GM21526 (cell line): ENCODE results near the gene FBXO30.

ENCODE experiments used
- ATAC-seq: cut with Tn5 transposase; IDR thresholded peaks from one replicate; pipeline ENCODE4 v1.9.1; 2021; ENCODE audit warnings: moderate library complexity; ENCODE audit not compliant: unreplicated experiment, low FRiP score

The FBXO30 gene

DNA sequence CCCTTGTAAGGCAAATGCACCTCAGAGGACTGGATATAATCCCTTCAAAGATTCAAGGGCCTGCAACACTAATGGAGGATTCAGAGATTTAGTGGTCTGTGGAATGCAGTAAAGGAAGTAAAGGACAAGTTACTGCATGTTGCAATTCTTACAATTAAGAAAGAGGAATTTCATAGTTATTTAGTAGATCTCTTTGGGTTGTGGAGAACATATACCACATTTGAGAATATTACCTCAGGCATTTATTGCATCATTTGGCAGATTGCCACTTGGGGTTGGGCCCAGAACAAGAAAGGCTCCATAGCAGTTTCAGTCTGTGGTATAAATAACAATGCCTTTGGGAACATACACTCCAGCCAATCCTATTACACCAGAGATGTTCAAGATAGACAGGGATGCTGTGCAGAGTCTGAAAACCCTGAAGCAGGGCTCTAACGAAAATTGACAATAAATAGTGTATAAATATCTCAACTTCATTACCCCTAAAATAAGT is 58.4 kb downstream of the FBXO30 start:
- ATAC-seq = no peak

DNA sequence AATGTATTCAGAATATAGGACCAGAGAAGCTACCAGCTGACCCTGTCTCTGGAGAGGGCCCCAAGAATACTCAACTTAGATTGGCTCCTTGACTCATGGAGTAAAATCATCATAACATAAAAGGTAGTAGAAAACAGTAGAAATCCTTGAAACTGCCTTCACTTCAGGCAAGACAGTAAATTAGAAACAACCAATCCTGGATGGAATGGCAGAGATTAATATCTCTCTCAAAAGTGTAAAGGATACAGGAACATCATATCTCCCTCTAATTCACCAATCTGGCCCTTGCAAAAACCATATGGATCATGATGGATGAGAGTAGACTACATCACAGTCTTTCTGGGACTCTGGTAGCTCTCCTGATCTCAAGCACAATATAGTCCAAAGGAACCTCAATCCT is 58.9 kb downstream of the FBXO30 start:
- ATAC-seq = no peak

- ATAC-seq = no peak
These were observed 62.0 kb downstream of the FBXO30 start for GRCh38 chr6:145752638-145753037.

- ATAC-seq = peak; percentile 77
These were observed 65.0 kb downstream of the FBXO30 start for GRCh38 chr6:145749632-145750031.

DNA sequence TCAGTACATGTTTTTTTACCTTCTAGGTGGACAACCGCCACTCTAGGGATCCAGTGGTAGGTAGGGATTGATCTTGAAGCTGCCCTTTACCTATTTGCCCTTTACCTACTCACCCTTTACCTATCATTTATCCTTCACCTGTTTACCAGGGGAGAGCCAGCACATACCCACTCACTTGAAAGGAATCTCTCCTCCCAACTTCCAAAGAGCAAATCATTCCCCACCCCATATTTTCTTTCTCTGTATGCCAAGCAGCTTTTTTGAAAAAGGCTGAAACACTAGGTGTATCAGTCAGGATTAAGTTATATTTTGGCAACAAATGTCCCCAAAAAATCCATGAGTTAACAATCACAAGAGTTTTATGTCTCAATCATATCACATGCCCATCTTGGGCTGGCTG is 68.7 kb downstream of the FBXO30 start:
- ATAC-seq = no peak

DNA sequence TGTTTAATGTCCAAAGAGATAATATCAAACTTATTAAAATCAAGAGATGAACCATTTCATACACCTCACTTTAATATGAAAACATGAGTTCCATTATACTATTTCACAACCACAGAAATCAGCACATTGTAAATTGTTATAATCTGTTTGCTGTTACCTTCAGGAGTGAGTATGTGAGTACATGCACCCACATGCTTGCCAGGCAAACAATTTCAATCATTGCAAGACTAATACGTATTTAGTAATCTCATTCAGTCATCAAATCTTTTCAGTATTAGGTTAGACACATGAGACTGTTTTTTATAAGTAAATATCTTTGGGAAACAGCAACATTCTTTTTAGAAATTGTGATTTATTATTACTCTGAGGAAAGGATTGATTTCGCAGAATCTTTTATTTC is 70.0 kb downstream of the FBXO30 start:
- no peak for ATAC-seq
